Measurements from ENCODE around the gene UTP3.
"Not testable (repeated sequence)": the region's sequence is repeated elsewhere in the genome, so short reads cannot be mapped to it uniquely, and the experiment has no call there.

Gene UTP3

GRCh38 chr4:70718811-70719604 is 30.7 kb downstream of the UTP3 start:
- no peak for DNase-seq (ENCODE audit: low spot score)

DNA sequence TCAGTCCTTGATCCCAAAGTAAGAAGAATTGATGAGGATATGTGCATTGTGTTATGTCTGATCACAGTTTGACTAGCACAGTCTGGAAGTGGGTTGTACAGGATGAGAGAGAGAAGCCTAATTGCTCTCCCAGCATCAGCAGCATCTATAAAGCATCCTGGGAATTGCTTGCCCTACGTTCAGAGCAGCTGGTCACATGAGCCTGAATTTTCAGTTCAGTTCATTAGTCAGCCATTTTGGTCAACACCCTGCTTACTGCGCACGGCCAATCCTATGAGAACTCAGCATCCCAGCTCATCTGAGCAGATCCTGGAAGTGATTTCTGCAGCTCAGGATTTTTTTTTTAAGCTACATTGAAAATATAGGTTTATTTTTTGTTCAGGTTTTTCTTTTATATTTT is 33.4 kb downstream of the UTP3 start, which contains the start of gene RUFY3:
Gene RUFY3, plus strand, starts transcription at position 218 of the 400 bp plus-strand sequence. CDS start 610 bp downstream, outside the sequence.
- peak; percentile 20 for DNase-seq (ENCODE audit: low spot score)

DNA sequence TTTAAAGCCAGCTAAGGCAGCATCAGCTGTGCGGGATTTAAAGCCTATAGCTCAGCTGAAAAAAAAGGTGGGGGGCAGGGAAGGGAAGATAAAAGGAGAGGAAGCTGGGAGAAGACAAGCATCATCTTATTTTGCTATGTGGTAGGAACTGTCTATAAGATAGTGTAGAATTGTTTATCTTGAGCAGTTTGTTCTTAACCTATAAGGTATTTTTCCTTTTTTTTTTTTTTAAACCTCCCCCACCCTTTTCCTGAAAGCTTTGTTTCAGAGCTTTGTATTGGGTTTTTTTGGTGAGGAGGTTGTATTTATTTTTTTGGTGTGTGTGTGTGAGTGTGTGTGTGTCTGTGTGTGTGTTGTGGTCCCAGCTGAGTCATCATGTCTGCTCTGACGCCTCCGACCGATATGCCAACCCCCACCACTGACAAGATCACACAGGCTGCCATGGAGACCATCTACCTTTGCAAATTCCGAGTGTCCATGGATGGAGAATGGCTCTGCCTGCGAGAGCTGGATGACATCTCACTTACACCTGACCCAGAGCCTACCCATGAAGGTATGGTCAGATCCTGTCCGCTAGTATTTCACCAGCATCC is 34.0 kb downstream of the UTP3 start:
- no peak for DNase-seq (ENCODE audit: low spot score)

GRCh38 chr4:70724463-70724862 is 36.1 kb downstream of the UTP3 start:
- no peak for DNase-seq (ENCODE audit: low spot score)

DNA sequence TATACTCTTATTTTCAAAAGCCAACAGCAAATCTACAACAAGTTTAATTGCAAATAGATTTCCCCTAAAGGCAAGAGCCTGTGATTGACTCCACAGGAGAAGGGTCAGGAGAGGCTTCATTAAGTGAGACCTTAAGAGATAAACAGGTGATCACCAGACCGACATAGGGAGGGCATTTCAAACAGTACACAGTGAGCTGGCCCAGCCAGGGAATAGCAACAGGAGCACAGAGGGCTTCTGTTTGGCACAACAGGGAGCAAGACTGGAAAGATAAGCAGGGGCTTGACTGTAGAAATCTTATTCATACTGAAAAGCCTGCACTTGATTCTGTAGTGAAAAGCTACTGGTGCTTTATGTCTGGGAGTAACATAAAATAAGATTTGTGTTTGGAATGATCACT is 37.3 kb downstream of the UTP3 start:
- DNase-seq (ENCODE audit: low spot score): no peak

DNA sequence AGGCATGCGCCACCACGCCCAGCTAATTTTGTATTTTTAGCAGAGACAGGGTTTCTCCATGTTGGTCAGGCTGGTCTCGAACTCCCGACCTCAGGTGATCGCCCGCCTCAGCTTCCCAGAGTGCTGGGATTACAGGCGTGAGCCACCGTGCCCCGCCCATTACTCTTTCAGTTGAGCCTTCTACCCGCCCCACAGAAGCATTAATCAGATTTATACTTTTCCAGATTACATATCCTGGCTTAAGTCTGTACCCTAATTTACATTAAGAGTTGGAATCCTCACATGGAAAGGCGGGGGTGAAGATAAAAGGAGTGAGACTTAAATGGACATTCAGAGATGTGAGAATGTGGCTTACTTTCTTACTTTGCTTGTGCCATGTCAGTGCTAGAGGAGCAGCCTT is 38.2 kb downstream of the UTP3 start:
- not testable (repeated sequence) for DNase-seq (ENCODE audit: low spot score)

DNA sequence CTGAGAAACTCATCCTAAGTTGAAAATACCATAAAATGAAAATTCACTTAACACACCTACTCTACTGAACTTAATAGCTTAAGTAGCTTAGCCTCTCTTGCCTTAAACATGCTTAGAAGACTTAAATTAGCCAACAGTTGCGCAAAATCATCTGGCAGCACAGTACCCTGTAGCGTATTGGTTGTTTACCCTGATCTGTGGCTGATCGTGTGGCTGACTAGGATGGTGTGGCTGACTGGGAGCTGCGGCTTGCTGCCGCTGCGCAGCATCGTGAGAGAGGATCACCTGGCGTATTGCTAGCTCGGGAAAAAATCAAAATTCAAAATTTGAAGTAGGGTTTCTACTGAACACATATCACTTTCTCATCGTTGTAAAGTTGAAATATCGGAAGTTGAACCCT is 39.8 kb downstream of the UTP3 start:
- no peak for DNase-seq (ENCODE audit: low spot score)

DNA sequence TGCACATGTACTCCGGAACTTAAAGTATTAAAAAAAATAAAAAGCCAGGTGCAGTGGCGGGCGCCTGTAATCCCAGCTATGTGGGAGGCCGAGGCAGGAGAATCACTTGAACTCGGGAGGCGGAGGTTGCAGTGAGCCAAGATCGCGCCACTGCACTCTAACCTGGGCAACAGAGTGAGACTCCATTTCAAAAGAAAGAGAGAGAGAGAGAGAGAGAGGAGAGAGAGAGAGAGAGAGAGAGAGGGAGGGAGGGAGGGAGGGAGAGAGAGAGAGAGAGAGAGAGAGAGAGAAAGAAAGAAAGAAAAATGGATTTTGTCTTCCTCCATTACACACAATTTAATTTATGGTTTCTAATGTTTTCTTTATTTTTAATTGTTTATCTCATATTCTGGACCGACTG is 44.5 kb downstream of the UTP3 start:
- not testable (repeated sequence) for DNase-seq (ENCODE audit: low spot score)

DNA sequence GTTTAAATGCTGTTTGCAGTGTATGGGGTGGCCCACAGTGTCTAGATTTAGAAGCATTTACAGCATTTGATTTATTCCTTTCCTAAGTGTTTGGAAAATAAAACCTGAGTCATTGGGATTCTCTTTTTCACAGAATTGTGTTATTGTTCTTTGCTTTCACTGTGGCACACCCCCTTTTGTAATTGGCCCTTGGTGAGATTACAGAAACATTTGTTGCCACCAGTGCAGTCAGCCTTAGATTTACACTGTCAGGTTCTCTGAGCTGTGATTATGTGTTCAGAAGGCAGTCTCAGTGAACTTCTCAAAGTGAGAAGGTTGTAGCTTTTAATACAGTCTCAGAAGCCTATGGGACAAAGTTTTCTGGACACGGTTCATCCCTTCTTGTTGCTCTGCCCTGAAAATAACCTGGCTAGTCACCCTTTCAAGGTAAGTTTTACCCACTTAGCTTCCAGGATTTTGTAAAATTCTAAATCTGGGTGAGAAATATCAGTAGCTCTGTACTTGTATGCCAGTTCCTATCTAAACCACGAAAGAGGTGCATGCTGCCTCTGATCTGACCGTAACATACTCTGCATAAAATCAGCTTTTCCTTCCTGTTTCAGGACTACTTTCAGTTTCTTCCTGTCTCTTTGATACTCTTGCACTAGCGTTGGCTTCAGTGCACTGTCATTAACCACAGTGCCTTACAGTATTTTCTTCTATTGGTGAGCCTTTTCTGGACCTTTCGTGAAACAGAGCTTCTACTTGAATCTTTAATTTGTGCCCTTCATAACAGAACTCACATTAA is 46.0 kb downstream of the UTP3 start:
- DNase-seq (ENCODE audit: low spot score): peak; percentile 25

DNA sequence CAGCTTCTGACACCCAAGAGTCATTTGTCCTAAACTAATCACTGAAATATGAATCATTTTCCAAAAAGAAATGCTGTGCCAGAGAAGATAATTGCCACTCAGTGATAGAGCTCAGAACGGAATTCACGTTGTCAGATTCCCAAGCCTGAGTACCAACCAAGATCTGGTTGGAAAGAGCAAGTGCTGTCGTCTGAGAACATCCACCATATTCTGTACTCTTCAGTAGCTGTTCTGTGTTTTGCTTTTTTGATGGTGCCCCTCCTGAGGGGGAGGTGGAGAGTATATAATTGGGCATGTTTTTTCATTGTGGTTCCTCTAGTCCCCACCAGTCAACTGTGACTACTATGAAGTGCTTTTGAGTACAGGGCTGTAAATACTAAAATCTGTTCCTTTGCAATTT is 46.6 kb downstream of the UTP3 start:
- DNase-seq (ENCODE audit: low spot score): no peak

- DNase-seq (ENCODE audit: low spot score): peak; percentile 55
Measured at GRCh38 chr4:70735915-70736314, 47.6 kb downstream of the UTP3 start.

GRCh38 chr4:70737006-70737405 is 48.7 kb downstream of the UTP3 start:
- no peak for DNase-seq (ENCODE audit: low spot score)

DNA sequence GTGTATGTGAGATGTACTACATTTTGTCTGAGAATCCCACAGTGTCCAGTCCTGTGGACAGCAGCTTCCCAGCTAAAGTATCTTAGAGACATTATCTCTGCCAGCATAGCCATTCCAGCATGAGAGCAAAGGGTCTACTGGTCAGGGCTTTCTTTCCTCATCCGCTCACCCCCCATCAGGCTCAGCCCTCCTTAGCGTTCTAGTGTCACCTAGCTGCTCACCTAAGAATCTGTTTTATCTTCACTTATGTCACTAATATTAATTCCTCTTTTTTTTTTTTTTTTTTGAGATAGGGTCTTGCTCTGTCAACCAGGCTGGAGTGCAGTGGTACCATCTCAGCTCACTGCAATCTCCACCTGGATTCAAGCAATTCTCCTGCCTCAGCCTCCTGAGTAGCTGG is 49.1 kb downstream of the UTP3 start:
- DNase-seq (ENCODE audit: low spot score): no peak

DNA sequence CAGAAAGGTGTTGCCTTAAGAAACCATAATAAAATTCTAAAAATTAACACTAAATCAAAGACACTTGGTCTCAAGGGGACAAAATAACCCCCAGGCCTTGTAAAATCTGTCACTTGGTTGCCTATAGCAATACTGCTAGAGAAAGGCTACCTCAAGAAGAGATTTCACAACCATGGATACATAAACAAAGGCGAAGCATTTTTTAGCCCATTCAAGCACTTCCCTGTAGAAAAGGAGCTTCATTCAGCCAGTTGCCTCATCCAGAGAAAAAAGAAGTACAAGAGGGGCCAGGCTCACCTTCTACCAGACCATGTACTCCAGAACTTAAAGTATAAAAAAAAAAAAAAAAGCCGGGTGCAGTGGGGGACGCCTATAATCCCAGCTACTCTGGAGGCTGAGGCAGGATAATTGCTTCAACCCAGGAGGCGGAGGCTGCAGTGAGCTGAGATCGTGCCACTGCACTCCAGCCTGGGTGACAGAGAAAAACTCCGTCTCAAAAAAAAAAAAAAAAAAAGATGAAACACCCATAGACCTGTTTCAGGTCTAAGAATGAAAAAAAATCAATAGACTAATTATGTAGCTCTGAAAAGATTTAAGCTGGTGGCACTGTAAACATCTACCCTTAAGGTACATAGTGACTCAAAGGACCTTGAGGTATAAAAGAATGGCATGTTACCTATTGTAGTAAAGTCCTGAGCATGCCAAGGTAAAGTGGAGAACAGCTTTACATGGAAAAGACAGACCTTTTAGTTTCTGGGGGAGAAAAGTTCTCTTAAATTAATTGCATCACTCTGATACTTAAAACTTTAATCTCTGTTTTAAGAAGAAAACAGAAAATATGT is 51.4 kb downstream of the UTP3 start:
- DNase-seq (ENCODE audit: low spot score): no peak

All from RKO (cell line).